Measurements from ENCODE around the gene C4B.
"Not testable (repeated sequence)": the region's sequence is repeated elsewhere in the genome, so short reads cannot be mapped to it uniquely, and the experiment has no call there.

C4B gene

GRCh38 chr6:31981744-31982143 is 32.9 kb upstream of the C4B start, which contains the start of gene C4A:
Gene C4A, plus strand, starts transcription at chr6:31982057. Its CDS starts 51 bp downstream, at chr6:31982108.
- not testable (repeated sequence) for DNase-seq

- DNase-seq, result not testable (repeated sequence)
Observed at GRCh38 chr6:31989363-31989762, 25.2 kb upstream of the C4B start.

GRCh38 chr6:31994421-31994820 is 20.2 kb upstream of the C4B start:
- not testable (repeated sequence) for DNase-seq

GRCh38 chr6:31996385-31996784 is 18.2 kb upstream of the C4B start:
- DNase-seq, result not testable (repeated sequence)

- DNase-seq, result not testable (repeated sequence)
Observed at GRCh38 chr6:32002546-32003268, 11.9 kb upstream of the C4B start.

GRCh38 chr6:32003301-32003700 is 11.3 kb upstream of the C4B start:
- not testable (repeated sequence) for DNase-seq

- not testable (repeated sequence) for DNase-seq
Observed at GRCh38 chr6:32004393-32004792, 10.2 kb upstream of the C4B start.

- DNase-seq, result not testable (repeated sequence)
Observed at GRCh38 chr6:32004864-32005537, 9.6 kb upstream of the C4B start.

- not testable (repeated sequence) for DNase-seq
Observed at GRCh38 chr6:32005538-32005880, 9.1 kb upstream of the C4B start.

GRCh38 chr6:32005991-32006529 is 8.5 kb upstream of the C4B start:
- DNase-seq, result not testable (repeated sequence)

GRCh38 chr6:32007086-32007485 is 7.5 kb upstream of the C4B start:
- DNase-seq, result not testable (repeated sequence)

GRCh38 chr6:32008037-32008436 is 6.6 kb upstream of the C4B start:
- DNase-seq, result not testable (repeated sequence)

GRCh38 chr6:32008616-32009015 is 6.0 kb upstream of the C4B start:
- DNase-seq, result not testable (repeated sequence)

- DNase-seq, result not testable (repeated sequence)
Observed at GRCh38 chr6:32009537-32009936, 5.1 kb upstream of the C4B start.

- not testable (repeated sequence) for DNase-seq
Observed at GRCh38 chr6:32010856-32011530, 3.6 kb upstream of the C4B start.

- not testable (repeated sequence) for DNase-seq
Observed at GRCh38 chr6:32012941-32013617, 1.5 kb upstream of the C4B start.

GRCh38 chr6:32013738-32014137 is 857 bp upstream of the C4B start:
- DNase-seq, result not testable (repeated sequence)

- DNase-seq, result not testable (repeated sequence)
Observed at GRCh38 chr6:32022100-32022499, 7.5 kb downstream of the C4B start.

GRCh38 chr6:32028631-32029030 is 14.0 kb downstream of the C4B start:
- DNase-seq, result not testable (repeated sequence)

- not testable (repeated sequence) for DNase-seq
Observed at GRCh38 chr6:32029553-32029952, 15.0 kb downstream of the C4B start.

GRCh38 chr6:32035283-32036013 is 20.9 kb downstream of the C4B start:
- not testable (repeated sequence) for DNase-seq

- DNase-seq, result not testable (repeated sequence)
Observed at GRCh38 chr6:32037136-32037535, 22.5 kb downstream of the C4B start.

Data from hippocampal formation (tissue), 2 donors.